GM21423 (cell line): ENCODE measurements around the gene SPAG5.
"Not testable (repeated sequence)": the region's sequence is repeated elsewhere in the genome, so short reads cannot be mapped to it uniquely, and the experiment has no call there.

Experiments used
- ATAC-seq: cut with Tn5 transposase; IDR thresholded peaks from one replicate; pipeline ENCODE4 v1.9.1; 2021; ENCODE audit warnings: mild to moderate bottlenecking, moderate library complexity; ENCODE audit not compliant: unreplicated experiment

SPAG5 gene

GRCh38 chr17:28612936-28613872 lies 14.4 kb upstream of the SPAG5 start:
- no peak for ATAC-seq

GRCh38 chr17:28612531-28612930 lies 13.7 kb upstream of the SPAG5 start:
- no peak for ATAC-seq

- no peak for ATAC-seq
Measured at GRCh38 chr17:28610376-28610775, 11.6 kb upstream of the SPAG5 start.

GRCh38 chr17:28604031-28604430 lies 5.2 kb upstream of the SPAG5 start:
- ATAC-seq = not testable (repeated sequence)

DNA sequence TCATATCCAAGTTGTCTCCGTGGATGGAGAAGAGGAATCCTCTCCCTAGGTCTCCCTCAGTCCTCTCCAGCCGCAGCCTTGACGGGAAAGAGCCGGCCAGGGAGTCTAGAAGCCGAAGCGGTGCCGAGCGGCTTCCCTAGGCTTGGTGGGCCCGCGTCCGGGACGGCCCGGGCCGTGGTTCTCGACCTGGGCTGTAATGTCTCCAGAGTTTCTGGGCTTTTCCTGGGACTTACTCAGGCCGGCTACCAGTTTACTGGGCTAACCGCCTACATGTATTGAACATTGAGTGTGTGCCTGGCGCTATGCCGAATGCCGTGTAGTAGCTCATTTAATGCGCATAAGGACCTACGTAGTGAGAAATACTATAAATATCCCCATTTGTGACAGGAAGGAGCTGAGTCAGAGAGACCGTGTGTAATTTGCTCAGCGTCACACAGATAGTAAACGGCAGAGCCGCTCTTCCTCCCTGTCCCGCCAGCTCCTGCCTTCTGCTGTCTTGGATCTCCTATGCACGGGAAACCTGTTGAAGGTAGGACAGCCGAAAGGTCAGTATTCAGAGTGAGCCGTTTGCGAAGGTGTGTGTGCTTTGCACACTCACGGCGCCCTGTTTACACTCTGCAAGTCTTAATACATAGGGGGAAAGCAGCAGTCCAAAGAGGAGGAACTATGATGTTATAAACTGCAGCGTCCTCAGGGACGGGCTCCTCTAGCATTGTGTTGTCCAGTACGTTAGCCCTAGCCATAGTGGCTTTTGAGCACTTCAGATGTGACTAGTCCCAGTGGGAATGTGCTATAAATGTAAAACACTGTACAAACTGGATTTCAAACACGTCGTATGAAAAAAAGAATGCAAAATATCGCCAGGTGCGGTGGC lies 723 bp upstream of the SPAG5 start:
- ATAC-seq = peak; percentile 29

DNA sequence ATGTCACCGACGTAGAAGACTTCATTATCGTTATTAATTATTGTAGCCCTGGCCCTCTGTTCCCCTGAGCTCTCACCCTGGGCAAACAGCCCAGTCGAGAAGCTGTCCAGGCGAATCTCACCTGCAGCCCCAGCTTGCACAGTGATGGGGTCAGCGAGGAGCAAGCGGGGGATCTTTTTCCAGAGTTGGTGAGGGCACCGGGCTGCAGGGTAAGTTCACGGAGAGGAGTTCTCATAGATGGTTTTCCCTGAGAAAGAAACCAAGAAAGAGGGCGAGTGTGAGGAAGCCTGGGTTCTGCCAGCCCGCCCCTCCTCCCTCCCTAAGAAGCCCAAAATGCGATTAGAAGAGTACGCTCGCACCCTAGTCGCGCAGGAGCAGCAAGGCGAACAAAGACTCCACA lies 436 bp downstream of the SPAG5 start:
- no peak for ATAC-seq

GRCh38 chr17:28597606-28598383 lies 1.0 kb downstream of the SPAG5 start:
- ATAC-seq = no peak

- no peak for ATAC-seq
Measured at GRCh38 chr17:28592260-28592659, 6.6 kb downstream of the SPAG5 start.

DNA sequence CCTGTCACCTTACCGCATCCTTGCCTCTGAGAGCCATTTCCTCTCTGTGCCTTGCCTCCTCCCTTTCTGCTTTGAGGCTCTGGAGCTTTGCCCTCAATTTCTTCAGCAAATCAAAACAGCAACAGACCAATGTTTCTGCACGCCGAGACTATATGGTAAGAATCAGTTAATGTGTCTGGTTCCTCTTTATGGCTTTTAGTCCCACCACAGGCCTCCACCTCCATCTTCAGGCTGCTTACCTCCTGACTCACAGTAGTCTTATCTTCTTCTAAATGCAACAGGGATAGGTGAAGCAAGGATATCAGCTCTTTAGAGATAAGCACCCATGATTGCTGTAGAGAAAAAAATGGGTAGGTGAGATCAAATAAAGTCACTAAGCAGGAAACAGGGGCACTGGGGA lies 13.0 kb downstream of the SPAG5 start:
- ATAC-seq = no peak

GRCh38 chr17:28584434-28584833 lies 14.4 kb downstream of the SPAG5 start:
- ATAC-seq = no peak

DNA sequence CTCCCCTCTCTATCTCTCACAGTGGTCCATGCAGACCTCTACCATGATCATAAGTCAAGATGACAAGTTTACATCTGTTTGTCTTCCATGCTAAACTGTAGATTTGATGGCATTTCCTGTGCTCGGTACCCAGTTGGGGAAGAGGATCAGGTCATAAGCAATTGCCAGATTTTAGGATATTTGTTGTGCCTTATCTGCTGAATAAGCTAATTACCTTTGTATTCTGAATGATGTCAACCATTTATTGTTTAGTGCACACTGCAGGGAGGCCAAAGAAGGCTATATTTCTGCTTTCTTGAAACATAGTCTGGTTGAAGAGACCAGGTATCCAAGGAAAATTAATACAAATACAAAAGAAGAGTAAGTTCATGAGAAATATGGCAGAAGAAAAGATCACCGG lies 16.3 kb downstream of the SPAG5 start:
- no peak for ATAC-seq

- ATAC-seq = no peak
Measured at GRCh38 chr17:28580959-28581358, 17.9 kb downstream of the SPAG5 start.

GRCh38 chr17:28579526-28579925 lies 19.3 kb downstream of the SPAG5 start:
- ATAC-seq = no peak

- ATAC-seq = no peak
Measured at GRCh38 chr17:28578246-28579195, 20.3 kb downstream of the SPAG5 start.

- ATAC-seq = no peak
Measured at GRCh38 chr17:28577466-28577824, 21.4 kb downstream of the SPAG5 start.

GRCh38 chr17:28576758-28577465 lies 21.9 kb downstream of the SPAG5 start, which contains the start of gene ALDOC:
Gene ALDOC, minus strand, starts transcription at chr17:28576895. Its CDS starts 1,363 bp downstream, at chr17:28575532.
- ATAC-seq = peak; percentile 82

- ATAC-seq = not testable (repeated sequence)
Measured at GRCh38 chr17:28576016-28576415, 22.8 kb downstream of the SPAG5 start.

DNA sequence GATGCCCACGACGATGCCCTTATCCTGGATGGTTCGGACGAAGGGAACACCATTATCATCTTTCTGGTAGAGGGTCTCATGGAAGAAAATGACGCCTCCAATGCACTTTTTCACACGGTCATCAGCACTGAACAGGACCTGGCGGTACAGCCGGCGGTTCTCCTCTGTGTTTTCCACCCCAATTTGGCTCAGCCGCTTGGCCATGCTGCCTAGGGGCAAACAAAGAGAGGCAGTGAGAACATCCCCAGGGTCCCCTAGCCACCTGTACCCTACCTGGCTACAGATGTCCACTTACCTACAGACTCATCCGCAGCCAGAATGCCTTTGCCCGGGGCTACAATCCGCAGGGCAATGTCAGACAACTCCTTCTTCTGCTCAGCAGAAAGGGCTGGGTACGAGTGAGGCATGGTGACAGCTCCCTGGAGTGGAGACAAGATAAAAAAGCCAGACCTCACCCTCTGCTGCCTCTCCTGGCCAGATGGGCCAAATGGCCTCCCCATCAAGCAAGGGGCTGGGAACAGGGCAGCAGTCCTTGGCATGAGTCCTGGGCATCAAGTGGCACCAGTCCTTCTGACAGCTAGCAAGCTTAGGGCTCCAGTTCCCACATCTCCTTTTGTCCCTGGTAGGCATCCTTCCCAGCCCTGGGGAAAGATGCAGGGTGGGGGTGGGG lies 23.6 kb downstream of the SPAG5 start:
- ATAC-seq = no peak

DNA sequence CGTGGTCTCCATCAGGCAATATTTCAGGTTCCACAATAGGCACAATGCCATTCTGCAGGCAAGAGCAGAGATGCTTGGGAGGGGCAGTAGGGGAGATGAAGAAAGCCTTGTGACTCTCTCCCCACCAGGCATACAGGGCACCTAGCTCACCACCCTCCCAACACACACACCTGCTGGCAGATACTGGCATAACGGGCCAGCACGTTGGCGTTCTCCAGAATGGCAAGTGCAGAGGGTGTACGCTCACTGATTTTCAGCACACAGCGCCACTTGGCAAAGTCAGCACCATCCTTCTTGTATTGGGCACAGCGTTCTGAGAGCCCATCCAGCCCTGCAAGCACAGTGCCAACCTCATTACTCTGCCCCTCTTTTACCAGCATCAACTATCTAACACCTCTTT lies 24.3 kb downstream of the SPAG5 start:
- ATAC-seq = no peak
